PC-9 (cell line): Measurements from ENCODE around the gene TRAF3.

Experiments
- CTCF ChIP-seq: fragments of 200-600 bp; sonication (generic); conservative IDR thresholded peaks from 2 replicates; pipeline ENCODE4 v1.6.1; 2017; ENCODE audit warnings: mixed run types, antibody characterized with exemption, mild to moderate bottlenecking, moderate library complexity
- EZH2 ChIP-seq: fragments of 200-600 bp; sonication (generic); IDR thresholded peaks from 2 replicates; pipeline ENCODE4 v1.8.0; 2017; ENCODE audit warnings: antibody characterized with exemption, low read depth

GRCh38 chr14:102945346-102946130 is 168.3 kb downstream of the TRAF3 start:
- TF ChIP-seq CTCF: no peak
- TF ChIP-seq EZH2: no peak
